ENCODE data around the gene PDE11A. TPM values are rescaled to one million over a fixed set of nuclear protein-coding genes. Genes with fewer than 3 reads are reported as not detected.

PDE11A gene
- total and polyA plus RNA-seq, 2 of the 8 experiments (the other 6 are each of a cell fraction or from before 2014, with no cell fraction given) = 0.19 to 0.23 TPM

- H3K9ac ChIP-seq (replicated peaks in 1 of 4; ENCODE audit: extremely low read depth in 1 of 4, low read depth in 3 of 4, low read length in 3 of 4) = no peak overlapping the region
- H4K5ac ChIP-seq (ENCODE audit: insufficient read length, low read depth, low read length) = no peak overlapping the region
- H3K4me2 ChIP-seq (ENCODE audit: insufficient read depth in 1 of 2, low read depth in 2 of 2, low read length in 2 of 2) = no peak overlapping the region
- no peaks in the 10 kb centered on the region for H3K27me3 ChIP-seq (replicated peaks in 1 of 4; ENCODE audit: control insufficient read depth in 3 of 4, extremely low read depth in 1 of 4, insufficient read depth in 3 of 4, low read length in 3 of 4)
- no peaks in the 10 kb centered on the region for H4K20me1 ChIP-seq (replicated peaks in 1 of 2; ENCODE audit: control insufficient read depth in 1 of 2, insufficient read depth in 2 of 2, low read length in 2 of 2)
- CTCF ChIA-PET (ENCODE audit: partially characterized antibody) = no interaction called here
- H3K23me2 ChIP-seq (ENCODE audit: low read depth, low read length) = no peaks in the 10 kb centered on the region
- no peak for TF ChIP-seq SP2 (IDR thresholded peaks at IDR 0.05; ENCODE audit: low read length)
- H3K23ac ChIP-seq (ENCODE audit: insufficient read length) = no peak overlapping the region
- no peak overlapping the region for H3K56ac ChIP-seq (replicated peaks; ENCODE audit: insufficient read length, low read depth, low read length)
- no peak for FAIRE-seq
- no peak overlapping the region for H4K91ac ChIP-seq (replicated peaks; ENCODE audit: insufficient read length, low read length)
- H3K27ac ChIP-seq (ENCODE audit: low read depth, low read length) = no peak overlapping the region
- no peaks in the 10 kb centered on the region for H3K79me2 ChIP-seq (ENCODE audit: control insufficient read depth in 1 of 2, insufficient read depth in 2 of 2, low read length in 2 of 2)
- no peak overlapping the region for H2BK15ac ChIP-seq (ENCODE audit: low read length)
- WGBS, 2 experiments (ENCODE audit: extremely low coverage in 1 of 2, insufficient coverage in 1 of 2, insufficient read length in 1 of 2, insufficient replicate concordance in 2 of 2, low coverage in 1 of 2, low lambda C conversion rate in 2 of 2, missing lambda C conversion rate in 1 of 2) = 85% methylated on average over 9 of the region's 9 CpGs; no CpG with 5 or more reads in 1 of the 2 experiments
- H2AFZ ChIP-seq (ENCODE audit: low read length) = no peak overlapping the region
- no peaks in the 10 kb centered on the region for H3K9me3 ChIP-seq (ENCODE audit: insufficient read depth in 2 of 2, low read depth in 1 of 2, low read length in 1 of 2)
- H3K18ac ChIP-seq (ENCODE audit: extremely low read depth, low read length) = no peak overlapping the region
- no peak overlapping the region for H4K8ac ChIP-seq (ENCODE audit: extremely low read depth, insufficient read depth, low read length)
- H2BK20ac ChIP-seq (ENCODE audit: low read length) = no peak overlapping the region
- no peaks in the 10 kb centered on the region for H3K79me1 ChIP-seq (ENCODE audit: low read depth, low read length)
- no peaks in the 10 kb centered on the region for H3K36me3 ChIP-seq (ENCODE audit: control insufficient read depth in 2 of 4, insufficient read depth in 4 of 4, low read length in 3 of 4)
- no peak overlapping the region for H3K14ac ChIP-seq (ENCODE audit: insufficient read length)
- no peak overlapping the region for H2BK120ac ChIP-seq (replicated peaks; ENCODE audit: low read depth, low read length)
- no peak overlapping the region for H2BK12ac ChIP-seq (ENCODE audit: low read depth, low read length)
- H2AK5ac ChIP-seq (ENCODE audit: low read depth, low read length) = no peak overlapping the region
- H3K4ac ChIP-seq (replicated peaks; ENCODE audit: insufficient read length, low read depth, low read length) = no peak overlapping the region
- no peak overlapping the region for H3K4me3 ChIP-seq (ENCODE audit: extremely low read depth in 1 of 4, insufficient read depth in 2 of 4, low read depth in 3 of 4, low read length in 4 of 4)
- H2BK5ac ChIP-seq (ENCODE audit: low read depth, low read length) = no peak overlapping the region
- H3K4me1 ChIP-seq (replicated peaks in 1 of 4; ENCODE audit: control insufficient read depth in 3 of 4, insufficient read depth in 4 of 4, low read length in 3 of 4) = peaks cover 0 to 6% (median 2%) of the 10 kb centered on the region in 4 experiments; a peak in 3 of 7 replicates
- no peak for DNase-seq (ENCODE audit: low read depth in 1 of 2, low spot score in 2 of 2)
- POLR2A ChIA-PET (ENCODE audit: partially characterized antibody) = no interaction called here
Observed at GRCh38 chr2:177682836-177683660, 389.5 kb downstream of the PDE11A start.

Measured in H1 (cell line).